Fibroblast of skin of abdomen (primary cell): Measurements from ENCODE around the gene GTF3C2.

Experiments
- DNase-seq: peaks from one replicate; pipeline ENCODE4 v3.0.0-alpha.2; 2013

Gene GTF3C2

DNA sequence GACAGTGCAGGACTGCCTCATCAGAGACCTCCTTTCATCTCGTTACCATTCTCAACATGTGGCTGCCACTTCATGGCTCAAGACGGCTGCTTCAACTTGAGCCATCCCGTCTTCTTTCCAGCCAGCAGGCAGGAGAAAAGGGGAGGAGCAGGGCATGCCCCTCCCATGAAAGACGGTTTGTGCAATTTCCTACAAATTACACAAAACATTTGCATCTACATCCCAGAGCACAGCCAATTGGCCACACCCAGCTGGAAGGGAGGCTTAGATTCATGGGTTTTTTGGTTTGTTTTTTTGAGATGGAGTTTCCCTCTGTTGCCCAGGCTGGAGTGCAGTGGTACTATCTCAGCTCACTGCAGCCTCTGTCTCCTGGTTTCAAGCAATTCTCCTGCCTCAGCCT is 60.1 kb downstream of the GTF3C2 start:
- no peak for DNase-seq

GRCh38 chr2:27294928-27295327 is 61.6 kb downstream of the GTF3C2 start:
- DNase-seq: no peak

- DNase-seq: no peak
Measured at GRCh38 chr2:27291865-27292264, 64.7 kb downstream of the GTF3C2 start.

DNA sequence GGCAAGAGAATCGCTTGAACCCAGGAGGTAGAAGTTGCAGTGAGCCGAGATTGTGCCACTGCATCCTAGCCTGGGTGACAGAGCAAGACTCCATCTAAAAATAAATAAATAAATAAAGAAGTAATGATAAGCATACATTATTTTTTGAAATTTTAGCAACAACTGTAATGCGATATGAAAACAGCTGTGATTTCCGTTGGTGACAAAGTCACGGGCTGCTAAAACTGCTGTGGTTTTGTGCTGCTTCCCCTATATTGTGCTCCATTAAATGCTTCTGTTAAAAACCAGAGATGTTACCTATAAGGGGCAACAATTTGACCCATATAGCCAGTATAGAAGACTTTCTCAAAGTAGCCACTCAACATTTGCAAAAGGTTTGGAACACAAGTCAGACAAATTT is 66.0 kb downstream of the GTF3C2 start:
- no peak for DNase-seq

- DNase-seq: no peak
Measured at GRCh38 chr2:27288610-27289009, 68.0 kb downstream of the GTF3C2 start.

GRCh38 chr2:27285481-27285880 is 71.1 kb downstream of the GTF3C2 start:
- DNase-seq: no peak

DNA sequence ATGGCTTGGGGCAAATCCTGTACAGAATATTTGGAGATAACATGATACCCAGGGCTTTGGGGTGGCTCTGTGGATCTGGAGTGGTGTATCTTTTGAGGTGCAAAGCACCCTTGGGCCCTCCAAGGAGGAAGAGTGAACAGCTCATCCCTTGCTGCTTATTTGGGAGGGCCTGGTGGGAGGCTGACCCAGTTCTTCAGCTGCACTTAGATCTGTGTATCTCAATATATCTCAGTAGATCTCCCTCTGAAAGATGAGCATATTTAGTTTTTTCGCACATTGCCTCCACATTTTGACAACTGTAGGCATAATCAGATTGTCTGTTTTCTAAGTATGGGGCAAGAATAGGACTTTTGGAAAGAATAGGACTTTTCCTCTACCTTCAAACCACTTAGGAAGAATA is 71.6 kb downstream of the GTF3C2 start:
- no peak for DNase-seq

DNA sequence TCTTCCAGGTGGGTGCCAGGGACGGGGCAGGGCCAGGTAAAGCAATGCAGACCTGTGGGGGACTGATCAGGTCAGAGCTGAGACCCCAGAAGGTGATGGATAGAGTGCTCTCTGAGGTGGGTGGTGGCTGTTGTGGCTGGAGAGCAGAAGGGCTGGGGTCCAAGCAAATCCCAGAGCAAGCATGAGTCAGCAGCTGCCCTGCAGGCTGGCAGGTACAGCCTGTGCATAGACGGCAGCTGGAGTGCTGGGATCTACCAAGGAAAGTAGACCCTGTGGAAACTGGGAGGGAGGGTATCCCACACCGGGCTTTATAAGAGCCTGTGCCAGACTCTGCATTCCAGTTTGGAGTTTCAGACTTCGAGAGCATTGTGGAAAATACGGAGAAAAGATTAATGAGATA is 73.7 kb downstream of the GTF3C2 start:
- no peak for DNase-seq

GRCh38 chr2:27281855-27282559 is 74.6 kb downstream of the GTF3C2 start, which contains the start of gene TRIM54:
TRIM54 (plus strand) TSS chr2:27282429; CDS start chr2:27282732, 303 bp downstream.
- DNase-seq: no peak

DNA sequence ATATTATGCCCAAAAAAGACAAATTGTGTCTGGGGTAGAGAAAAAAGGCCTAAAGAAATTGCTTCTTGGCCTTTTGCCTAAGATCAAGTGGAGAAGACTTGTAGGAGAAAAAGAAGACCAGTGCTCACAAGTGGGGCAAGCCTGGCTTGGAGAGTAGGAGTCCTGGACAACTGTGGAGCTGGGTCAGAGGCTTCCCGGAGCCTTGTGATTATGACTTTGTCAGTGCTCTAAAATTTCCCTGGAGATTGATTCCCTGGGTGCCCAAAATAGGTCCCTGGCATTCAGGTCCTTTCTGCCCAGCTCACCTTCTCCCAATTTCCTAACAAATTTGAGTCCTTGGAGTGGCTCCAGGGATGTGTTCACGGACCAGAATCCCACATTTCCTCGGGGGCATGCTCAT is 75.1 kb downstream of the GTF3C2 start:
- no peak for DNase-seq

DNA sequence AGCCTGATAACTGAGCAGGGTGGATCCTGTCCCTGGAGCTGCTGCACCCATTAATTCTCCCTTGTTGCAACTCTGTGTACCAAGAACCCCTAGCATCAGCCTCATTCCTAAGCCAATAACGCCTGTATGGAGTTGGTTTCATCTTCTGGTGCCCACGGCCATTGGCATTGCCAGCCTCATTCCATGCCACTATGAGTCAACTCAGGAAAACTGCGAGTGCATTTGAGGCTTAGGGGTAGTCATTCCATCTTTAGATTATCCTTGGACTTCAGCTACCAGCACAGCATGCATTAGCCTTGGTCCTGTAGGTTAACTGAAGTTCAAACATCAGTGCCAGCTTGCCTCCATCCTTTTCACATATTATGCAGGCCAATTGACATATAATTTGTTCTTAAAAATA is 75.7 kb downstream of the GTF3C2 start:
- DNase-seq: no peak

GRCh38 chr2:27278010-27278409 is 78.6 kb downstream of the GTF3C2 start:
- DNase-seq: no peak
